GM19193 (cell line): ENCODE data around the gene TMEM86A.

Experiments
- POLR2A ChIP-seq: IDR thresholded peaks from 4 replicates; pipeline ENCODE4 v1.6.1; 2011; ENCODE audit not compliant: insufficient read depth, insufficient read length; ENCODE audit errors: extremely low read depth

TMEM86A gene

GRCh38 chr11:18698341-18699268, at the start of gene TMEM86A:
Gene TMEM86A, plus strand, starts transcription at chr11:18698779. Its CDS starts 108 bp downstream, at chr11:18698887.
- TF ChIP-seq POLR2A = no peak

- TF ChIP-seq POLR2A = no peak
Observed at GRCh38 chr11:18650353-18650752, 48.2 kb upstream of the TMEM86A start.

GRCh38 chr11:18650859-18651557, 47.6 kb upstream of the TMEM86A start:
- peak; percentile 43 for TF ChIP-seq POLR2A

GRCh38 chr11:18657673-18658072, 40.9 kb upstream of the TMEM86A start:
- no peak for TF ChIP-seq POLR2A

GRCh38 chr11:18668131-18668530, 30.4 kb upstream of the TMEM86A start:
- no peak for TF ChIP-seq POLR2A

GRCh38 chr11:18669219-18669596, 29.4 kb upstream of the TMEM86A start:
- no peak for TF ChIP-seq POLR2A

- no peak for TF ChIP-seq POLR2A
Observed at GRCh38 chr11:18669711-18670110, 28.9 kb upstream of the TMEM86A start.

GRCh38 chr11:18671246-18671645, 27.3 kb upstream of the TMEM86A start:
- TF ChIP-seq POLR2A = no peak

- no peak for TF ChIP-seq POLR2A
Observed at GRCh38 chr11:18676803-18677202, 21.8 kb upstream of the TMEM86A start.

- TF ChIP-seq POLR2A = no peak
Observed at GRCh38 chr11:18677560-18677959, 21.0 kb upstream of the TMEM86A start.

- no peak for TF ChIP-seq POLR2A
Observed at GRCh38 chr11:18682466-18682865, 16.1 kb upstream of the TMEM86A start.

GRCh38 chr11:18684267-18684666, 14.3 kb upstream of the TMEM86A start:
- TF ChIP-seq POLR2A = no peak

GRCh38 chr11:18692941-18693760, 5.4 kb upstream of the TMEM86A start:
- TF ChIP-seq POLR2A = no peak

GRCh38 chr11:18696638-18697225, 1.8 kb upstream of the TMEM86A start:
- no peak for TF ChIP-seq POLR2A

- no peak for TF ChIP-seq POLR2A
Observed at GRCh38 chr11:18697576-18697975, 1.0 kb upstream of the TMEM86A start.
